PC-3 (cell line): ENCODE measurements around the gene GRIN1.

Source experiments
- EZH2 ChIP-seq: fragments of 300-600 bp; sonication (generic); IDR thresholded peaks from one replicate; pipeline ENCODE4 v1.6.1; 2017; ENCODE audit warnings: antibody characterized with exemption, mild to moderate bottlenecking, low read length; ENCODE audit not compliant: unreplicated experiment
- EZH2phosphoT487 ChIP-seq: fragments of 300-600 bp; sonication (generic); IDR thresholded peaks from 2 replicates; pipeline ENCODE4 v1.6.1; 2018; ENCODE audit warnings: mild to moderate bottlenecking, antibody characterized with exemption, low read length, borderline replicate concordance
- TF ChIP-seq, protein P1 (sequence below): fragments of 300-600 bp; sonication (generic); conservative IDR thresholded peaks from 2 replicates; pipeline ENCODE4 v1.5.1; 2017; ENCODE audit warnings: antibody characterized with exemption, low read depth, mild to moderate bottlenecking, low read length

DNA sequence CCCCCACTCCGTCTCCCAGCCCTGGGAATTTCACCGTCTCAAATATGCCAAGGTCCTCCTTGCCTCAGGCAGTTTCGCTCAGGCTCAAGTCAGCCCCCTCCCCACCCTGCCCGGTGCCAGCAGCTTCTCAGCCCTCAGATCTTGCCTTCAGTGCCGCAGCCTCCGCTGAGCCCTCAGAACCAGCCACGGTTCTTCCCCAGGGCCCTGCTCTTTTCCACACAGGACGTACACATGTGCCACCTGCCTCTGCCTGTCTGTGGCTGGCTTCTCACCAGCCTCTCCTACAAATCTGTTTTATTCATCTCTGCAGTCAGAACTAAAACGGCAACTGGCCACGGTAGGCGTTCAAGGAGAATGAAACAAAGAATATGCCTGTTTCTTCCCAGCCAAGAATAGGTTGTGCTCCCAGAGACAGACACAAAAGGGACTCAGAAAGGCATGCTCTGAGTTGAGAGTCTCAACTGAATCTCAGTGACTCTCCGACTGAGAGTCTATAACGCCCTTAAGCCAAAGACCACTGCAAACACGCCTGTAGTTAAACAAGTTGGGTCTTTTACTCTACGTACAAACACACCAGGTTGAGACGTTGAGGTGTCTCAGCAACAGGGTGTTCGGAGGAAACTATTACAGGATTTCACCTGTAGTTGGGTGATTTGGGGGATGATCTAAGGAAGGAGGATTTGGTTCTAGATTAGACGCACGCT is 10.6 kb upstream of the GRIN1 start:
- TF ChIP-seq EZH2 (no peak), EZH2phosphoT487 (no peak)
- TF ChIP-seq, protein P1, sequence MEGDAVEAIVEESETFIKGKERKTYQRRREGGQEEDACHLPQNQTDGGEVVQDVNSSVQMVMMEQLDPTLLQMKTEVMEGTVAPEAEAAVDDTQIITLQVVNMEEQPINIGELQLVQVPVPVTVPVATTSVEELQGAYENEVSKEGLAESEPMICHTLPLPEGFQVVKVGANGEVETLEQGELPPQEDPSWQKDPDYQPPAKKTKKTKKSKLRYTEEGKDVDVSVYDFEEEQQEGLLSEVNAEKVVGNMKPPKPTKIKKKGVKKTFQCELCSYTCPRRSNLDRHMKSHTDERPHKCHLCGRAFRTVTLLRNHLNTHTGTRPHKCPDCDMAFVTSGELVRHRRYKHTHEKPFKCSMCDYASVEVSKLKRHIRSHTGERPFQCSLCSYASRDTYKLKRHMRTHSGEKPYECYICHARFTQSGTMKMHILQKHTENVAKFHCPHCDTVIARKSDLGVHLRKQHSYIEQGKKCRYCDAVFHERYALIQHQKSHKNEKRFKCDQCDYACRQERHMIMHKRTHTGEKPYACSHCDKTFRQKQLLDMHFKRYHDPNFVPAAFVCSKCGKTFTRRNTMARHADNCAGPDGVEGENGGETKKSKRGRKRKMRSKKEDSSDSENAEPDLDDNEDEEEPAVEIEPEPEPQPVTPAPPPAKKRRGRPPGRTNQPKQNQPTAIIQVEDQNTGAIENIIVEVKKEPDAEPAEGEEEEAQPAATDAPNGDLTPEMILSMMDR: no peak
